Ishikawa (cell line): ENCODE results near the gene TCEANC.

Experiments
- CEBPB ChIP-seq: IDR thresholded peaks from 2 replicates; pipeline ENCODE4 v1.6.1; 2012
- CREB1 ChIP-seq: IDR thresholded peaks from 2 replicates; pipeline ENCODE4 v1.6.1; 2012; ENCODE audit warnings: low read depth
- EGR1 ChIP-seq: IDR thresholded peaks from 2 replicates; pipeline ENCODE4 v1.6.1; 2012
- EP300 ChIP-seq: IDR thresholded peaks from 2 replicates; pipeline ENCODE4 v1.6.1; 2012; ENCODE audit warnings: borderline replicate concordance
- FOXM1 ChIP-seq: IDR thresholded peaks from 2 replicates; pipeline ENCODE4 v1.6.1; 2012; ENCODE audit warnings: low read depth, borderline replicate concordance
- MAX ChIP-seq: IDR thresholded peaks from 2 replicates; pipeline ENCODE4 v1.6.1; 2012
- NFIC ChIP-seq: IDR thresholded peaks from 2 replicates; pipeline ENCODE4 v1.6.1; 2012
- RAD21 ChIP-seq: IDR thresholded peaks from 2 replicates; pipeline ENCODE4 v1.6.1; 2012; ENCODE audit warnings: low read depth
- TAF1 ChIP-seq: IDR thresholded peaks from 2 replicates; pipeline ENCODE4 v1.6.1; 2012; ENCODE audit warnings: low read depth, mild to moderate bottlenecking
- TCF12 ChIP-seq: IDR thresholded peaks from 2 replicates; pipeline ENCODE4 v1.6.1; 2012; ENCODE audit warnings: low read depth
- TEAD4 ChIP-seq: IDR thresholded peaks from 2 replicates; pipeline ENCODE4 v1.6.1; 2012
- YY1 ChIP-seq: IDR thresholded peaks from 2 replicates; pipeline ENCODE4 v1.6.1; 2012; ENCODE audit warnings: low read depth
- ZBTB7A ChIP-seq: IDR thresholded peaks from 2 replicates; pipeline ENCODE4 v1.6.1; 2012; ENCODE audit warnings: low read depth
- TF ChIP-seq, protein P1 (sequence below): IDR thresholded peaks from 2 replicates; pipeline ENCODE4 v1.6.1; 2012
- TF ChIP-seq, protein P2 (sequence below): IDR thresholded peaks from 2 replicates; pipeline ENCODE4 v1.6.1; 2012; ENCODE audit warnings: low read depth, mild to moderate bottlenecking

TCEANC gene

DNA sequence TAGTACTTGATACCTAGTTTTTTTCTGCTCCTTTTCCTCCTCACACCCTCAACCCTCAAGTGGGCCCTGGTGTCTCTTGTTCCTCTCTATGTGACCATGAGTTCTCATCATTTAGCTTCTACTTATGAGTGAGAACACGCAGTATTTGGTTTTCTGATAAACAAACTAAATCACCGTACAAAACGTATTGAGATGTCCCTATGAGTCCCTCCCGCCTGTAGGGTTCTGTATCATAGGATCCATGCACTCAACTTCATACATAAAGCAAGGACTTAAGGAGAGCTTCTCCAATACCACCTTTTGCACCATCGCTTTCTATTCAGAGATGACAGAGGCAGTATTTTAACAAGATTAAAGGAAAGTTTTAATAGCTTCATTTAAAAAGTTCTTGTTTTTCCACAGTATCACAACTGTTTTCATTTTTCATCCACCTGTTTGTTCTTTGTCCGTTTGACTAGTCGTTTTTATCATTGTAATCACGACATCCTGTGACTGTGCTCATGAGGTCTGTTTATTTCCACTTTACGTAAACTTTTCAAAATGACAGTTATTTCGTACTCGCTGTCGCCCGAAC is 35.5 kb downstream of the TCEANC start:
- TF ChIP-seq MAX (no peak), CREB1 (no peak), CEBPB (no peak), EP300 (no peak), TAF1 (no peak), NFIC (no peak), RAD21 (no peak), TCF12 (no peak), YY1 (no peak), ZBTB7A (no peak), FOXM1 (no peak), EGR1 (no peak), TEAD4 (no peak)
- TF ChIP-seq, protein P1, sequence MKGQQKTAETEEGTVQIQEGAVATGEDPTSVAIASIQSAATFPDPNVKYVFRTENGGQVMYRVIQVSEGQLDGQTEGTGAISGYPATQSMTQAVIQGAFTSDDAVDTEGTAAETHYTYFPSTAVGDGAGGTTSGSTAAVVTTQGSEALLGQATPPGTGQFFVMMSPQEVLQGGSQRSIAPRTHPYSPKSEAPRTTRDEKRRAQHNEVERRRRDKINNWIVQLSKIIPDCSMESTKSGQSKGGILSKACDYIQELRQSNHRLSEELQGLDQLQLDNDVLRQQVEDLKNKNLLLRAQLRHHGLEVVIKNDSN, result no peak
- TF ChIP-seq, protein P2, sequence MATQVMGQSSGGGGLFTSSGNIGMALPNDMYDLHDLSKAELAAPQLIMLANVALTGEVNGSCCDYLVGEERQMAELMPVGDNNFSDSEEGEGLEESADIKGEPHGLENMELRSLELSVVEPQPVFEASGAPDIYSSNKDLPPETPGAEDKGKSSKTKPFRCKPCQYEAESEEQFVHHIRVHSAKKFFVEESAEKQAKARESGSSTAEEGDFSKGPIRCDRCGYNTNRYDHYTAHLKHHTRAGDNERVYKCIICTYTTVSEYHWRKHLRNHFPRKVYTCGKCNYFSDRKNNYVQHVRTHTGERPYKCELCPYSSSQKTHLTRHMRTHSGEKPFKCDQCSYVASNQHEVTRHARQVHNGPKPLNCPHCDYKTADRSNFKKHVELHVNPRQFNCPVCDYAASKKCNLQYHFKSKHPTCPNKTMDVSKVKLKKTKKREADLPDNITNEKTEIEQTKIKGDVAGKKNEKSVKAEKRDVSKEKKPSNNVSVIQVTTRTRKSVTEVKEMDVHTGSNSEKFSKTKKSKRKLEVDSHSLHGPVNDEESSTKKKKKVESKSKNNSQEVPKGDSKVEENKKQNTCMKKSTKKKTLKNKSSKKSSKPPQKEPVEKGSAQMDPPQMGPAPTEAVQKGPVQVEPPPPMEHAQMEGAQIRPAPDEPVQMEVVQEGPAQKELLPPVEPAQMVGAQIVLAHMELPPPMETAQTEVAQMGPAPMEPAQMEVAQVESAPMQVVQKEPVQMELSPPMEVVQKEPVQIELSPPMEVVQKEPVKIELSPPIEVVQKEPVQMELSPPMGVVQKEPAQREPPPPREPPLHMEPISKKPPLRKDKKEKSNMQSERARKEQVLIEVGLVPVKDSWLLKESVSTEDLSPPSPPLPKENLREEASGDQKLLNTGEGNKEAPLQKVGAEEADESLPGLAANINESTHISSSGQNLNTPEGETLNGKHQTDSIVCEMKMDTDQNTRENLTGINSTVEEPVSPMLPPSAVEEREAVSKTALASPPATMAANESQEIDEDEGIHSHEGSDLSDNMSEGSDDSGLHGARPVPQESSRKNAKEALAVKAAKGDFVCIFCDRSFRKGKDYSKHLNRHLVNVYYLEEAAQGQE, result no peak

GRCh38 chrX:13688958-13689740 is 36.2 kb downstream of the TCEANC start, which contains the start of gene RAB9A:
TSS of gene RAB9A (plus strand) at chrX:13689128. CDS start at chrX:13708747, 19,619 bp downstream.
- TF ChIP-seq FOXM1 (no peak), EGR1 (0 out of 2 replicates have a peak, but pooled peaks have one; percentile 43), YY1 (peak; percentile 78), ZBTB7A (peak; percentile 80), TAF1 (peak; percentile 30; the same call in 1 of the 2 replicates)

DNA sequence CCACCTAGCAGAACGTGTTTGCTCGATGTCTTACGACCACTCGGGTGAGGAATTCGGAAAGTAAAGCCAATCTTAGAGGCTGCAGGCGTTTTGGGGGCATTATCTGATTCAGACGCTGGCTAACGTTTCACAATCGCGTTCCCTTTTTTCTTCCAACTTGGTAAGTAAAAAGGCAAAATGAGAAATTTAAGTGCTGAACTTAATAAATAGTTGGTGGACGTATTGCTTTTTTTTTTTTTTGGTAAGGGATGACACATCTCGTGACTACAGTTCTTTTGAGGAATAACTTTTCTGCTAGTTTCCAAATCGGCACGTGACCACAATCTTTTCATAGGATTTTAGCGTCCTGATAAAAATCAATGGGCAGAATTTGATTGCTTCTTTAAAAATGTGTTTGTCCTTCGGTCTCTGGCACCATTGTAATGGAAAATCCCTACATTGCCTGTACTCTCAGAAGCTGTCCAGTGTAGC is 36.8 kb downstream of the TCEANC start:
- no peak for TF ChIP-seq NFIC
- TF ChIP-seq, protein P1, result peak; percentile 38; the same call in 1 of the 2 replicates

DNA sequence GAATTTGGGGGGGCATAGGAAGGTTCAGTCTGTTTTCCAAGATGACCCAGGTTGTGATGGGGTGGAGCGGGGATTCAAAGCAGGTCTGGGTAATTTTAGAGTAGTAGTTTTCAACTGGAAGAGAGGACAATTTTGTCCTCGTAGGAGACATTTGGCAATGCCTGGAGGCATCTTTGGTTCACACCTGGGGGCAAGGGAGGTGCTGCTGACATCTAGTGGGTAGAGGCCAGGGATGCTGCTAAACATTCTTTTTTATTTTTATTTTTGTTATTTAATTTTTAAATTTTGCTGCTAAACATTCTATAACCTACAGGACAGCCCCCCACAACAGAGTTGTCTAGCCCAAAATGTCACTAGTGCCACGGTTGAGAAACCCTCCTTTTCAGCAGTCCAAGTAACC is 37.9 kb downstream of the TCEANC start:
- no peak for TF ChIP-seq EGR1
- TF ChIP-seq MAX, result no peak
- no peak for TF ChIP-seq YY1
- TF ChIP-seq CREB1, result no peak
- no peak for TF ChIP-seq ZBTB7A
- TF ChIP-seq, protein P2, result no peak
- no peak for TF ChIP-seq CEBPB
- TF ChIP-seq TAF1, result no peak
- no peak for TF ChIP-seq TCF12
- TF ChIP-seq, protein P1, result no peak
- TF ChIP-seq EP300, result no peak
- TF ChIP-seq RAD21, result no peak
- no peak for TF ChIP-seq TEAD4
- no peak for TF ChIP-seq NFIC
- no peak for TF ChIP-seq FOXM1

DNA sequence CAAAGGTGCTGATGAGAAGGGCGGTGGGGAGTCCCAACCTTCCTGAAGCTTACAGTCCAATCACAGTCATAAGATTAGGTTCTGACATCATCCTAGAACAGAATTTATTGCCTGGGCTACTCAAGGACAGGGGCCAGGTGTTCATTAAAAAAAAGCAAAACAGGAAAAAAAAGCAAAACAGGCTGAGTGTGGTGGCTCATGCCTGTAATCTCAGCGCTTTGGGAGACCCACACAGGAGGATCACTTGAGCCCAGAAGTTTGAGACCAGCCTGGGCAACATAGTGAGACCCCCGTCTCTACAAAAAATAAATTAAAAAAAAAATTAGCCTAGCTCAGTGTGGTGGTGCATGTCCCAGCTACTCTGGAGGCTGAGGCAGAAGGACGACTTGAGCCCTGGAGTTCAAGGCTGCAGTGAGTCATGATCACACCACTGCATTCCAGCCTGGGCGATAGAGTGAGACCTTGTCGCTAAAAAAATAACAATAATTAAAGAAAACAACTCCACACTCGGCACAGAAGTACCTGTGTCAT is 39.0 kb downstream of the TCEANC start:
- TF ChIP-seq, protein P2, result no peak
- TF ChIP-seq TAF1 (no peak), RAD21 (no peak), EP300 (no peak), YY1 (no peak), TCF12 (no peak), ZBTB7A (no peak), FOXM1 (no peak), CREB1 (no peak), TEAD4 (no peak), NFIC (no peak), MAX (no peak), CEBPB (no peak), EGR1 (no peak)
- TF ChIP-seq, protein P1, result no peak
